WERI-Rb-1 (cell line): Measurements from ENCODE around the gene HCN1.

Source experiments
- DNase-seq: peaks from one replicate; pipeline ENCODE4 v3.0.0-alpha.2; 2020
- H3K27ac ChIP-seq: fragments of 250-450 bp; sonication (Bioruptor Pico); 2 replicates; pipeline ENCODE4 v1.5.1; 2020; ENCODE audit warnings: mild to moderate bottlenecking, moderate library complexity
- H3K27me3 ChIP-seq: fragments of 250-450 bp; sonication (Bioruptor Pico); 2 replicates; pipeline ENCODE4 v1.5.1; 2021; ENCODE audit warnings: mild to moderate bottlenecking, low read depth, moderate library complexity; ENCODE audit not compliant: insufficient read depth, severe bottlenecking
- H3K36me3 ChIP-seq: fragments of 250-450 bp; sonication (Bioruptor Pico); 2 replicates; pipeline ENCODE4 v1.5.1; 2020; ENCODE audit warnings: mild to moderate bottlenecking, moderate library complexity
- H3K4me3 ChIP-seq: 2 replicates; pipeline ENCODE4 v1.5.1; 2011; ENCODE audit warnings: low read depth, mild to moderate bottlenecking, control low read depth, low read length
- H3K9me3 ChIP-seq: fragments of 250-450 bp; sonication (Bioruptor Pico); 2 replicates; pipeline ENCODE4 v1.5.1; 2021; ENCODE audit warnings: mild to moderate bottlenecking, moderate library complexity; ENCODE audit not compliant: severe bottlenecking
- TF ChIP-seq, protein P1 (sequence below): IDR thresholded peaks from 2 replicates; pipeline ENCODE4 v1.5.1; 2011; ENCODE audit warnings: low read depth, mild to moderate bottlenecking, control low read depth, inconsistent platforms, low read length

HCN1 gene

GRCh38 chr5:45578270-45578669, 117.9 kb downstream of the HCN1 start:
- Histone ChIP-seq H3K9me3 (no peaks in the 10 kb centered on the region), H3K4me3 (no peak overlapping the region), H3K27me3 (no peaks in the 10 kb centered on the region), H3K27ac (no peak overlapping the region), H3K36me3 (no peaks in the 10 kb centered on the region)
- TF ChIP-seq, protein P1, sequence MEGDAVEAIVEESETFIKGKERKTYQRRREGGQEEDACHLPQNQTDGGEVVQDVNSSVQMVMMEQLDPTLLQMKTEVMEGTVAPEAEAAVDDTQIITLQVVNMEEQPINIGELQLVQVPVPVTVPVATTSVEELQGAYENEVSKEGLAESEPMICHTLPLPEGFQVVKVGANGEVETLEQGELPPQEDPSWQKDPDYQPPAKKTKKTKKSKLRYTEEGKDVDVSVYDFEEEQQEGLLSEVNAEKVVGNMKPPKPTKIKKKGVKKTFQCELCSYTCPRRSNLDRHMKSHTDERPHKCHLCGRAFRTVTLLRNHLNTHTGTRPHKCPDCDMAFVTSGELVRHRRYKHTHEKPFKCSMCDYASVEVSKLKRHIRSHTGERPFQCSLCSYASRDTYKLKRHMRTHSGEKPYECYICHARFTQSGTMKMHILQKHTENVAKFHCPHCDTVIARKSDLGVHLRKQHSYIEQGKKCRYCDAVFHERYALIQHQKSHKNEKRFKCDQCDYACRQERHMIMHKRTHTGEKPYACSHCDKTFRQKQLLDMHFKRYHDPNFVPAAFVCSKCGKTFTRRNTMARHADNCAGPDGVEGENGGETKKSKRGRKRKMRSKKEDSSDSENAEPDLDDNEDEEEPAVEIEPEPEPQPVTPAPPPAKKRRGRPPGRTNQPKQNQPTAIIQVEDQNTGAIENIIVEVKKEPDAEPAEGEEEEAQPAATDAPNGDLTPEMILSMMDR, result no peak
- no peak for DNase-seq

DNA sequence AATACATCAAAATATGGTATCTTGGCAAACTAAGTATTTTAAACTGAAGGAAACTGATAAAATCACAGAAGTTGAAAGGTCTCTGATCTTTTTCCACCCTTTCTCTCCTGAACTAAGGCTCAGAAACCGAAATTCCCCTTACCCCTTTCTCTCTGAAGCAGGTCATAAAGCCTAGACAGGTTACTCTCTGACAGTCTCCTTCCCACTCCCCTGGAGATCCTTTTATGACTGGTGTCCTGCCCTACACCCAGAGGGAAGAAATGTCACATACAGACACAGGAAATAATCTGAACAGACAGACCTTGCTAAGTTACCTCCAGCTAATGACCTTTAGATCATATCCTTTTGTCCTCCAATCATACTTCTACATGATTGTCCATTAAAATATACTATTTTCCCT, 127.4 kb downstream of the HCN1 start:
- H3K27me3 ChIP-seq, result no peaks in the 10 kb centered on the region
- no peak overlapping the region for H3K4me3 ChIP-seq
- no peak overlapping the region for H3K27ac ChIP-seq
- TF ChIP-seq, protein P1, result no peak
- no peaks in the 10 kb centered on the region for H3K36me3 ChIP-seq
- no peak for DNase-seq
- no peaks in the 10 kb centered on the region for H3K9me3 ChIP-seq

- H3K9me3 ChIP-seq, result no peaks in the 10 kb centered on the region
- H3K27me3 ChIP-seq, result no peaks in the 10 kb centered on the region
- DNase-seq, result no peak
- H3K36me3 ChIP-seq, result no peaks in the 10 kb centered on the region
- TF ChIP-seq, protein P1, result no peak
- H3K27ac ChIP-seq, result no peak overlapping the region
- H3K4me3 ChIP-seq, result no peak overlapping the region
These were observed 153.8 kb downstream of the HCN1 start for GRCh38 chr5:45542421-45542820.

DNA sequence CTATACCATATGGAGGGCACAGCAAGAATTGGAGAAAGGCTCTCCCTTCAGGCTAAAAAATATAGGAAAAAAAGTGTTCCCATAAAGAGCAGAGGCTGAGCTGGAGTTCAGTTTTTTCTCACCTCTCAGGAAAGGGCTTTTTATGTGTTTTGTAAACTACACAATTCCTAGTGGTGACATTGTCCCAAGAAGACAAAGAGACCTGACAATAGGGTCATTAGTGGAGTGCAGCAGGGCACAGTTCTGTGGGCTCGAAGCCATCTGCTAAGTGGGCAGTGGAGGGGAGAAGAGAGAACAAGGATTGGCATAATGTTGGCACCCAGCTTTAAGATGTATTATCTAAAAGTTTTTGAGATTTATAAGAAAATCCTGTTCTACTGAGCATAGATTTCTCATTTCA, 162.5 kb downstream of the HCN1 start:
- TF ChIP-seq, protein P1, result no peak
- no peaks in the 10 kb centered on the region for H3K27me3 ChIP-seq
- peak overlapping the region; percentile 74; the same call in 1 of the 2 replicates for H3K27ac ChIP-seq
- DNase-seq, result no peak
- H3K4me3 ChIP-seq, result no peak overlapping the region
- H3K9me3 ChIP-seq, result no peaks in the 10 kb centered on the region
- no peaks in the 10 kb centered on the region for H3K36me3 ChIP-seq

GRCh38 chr5:45532826-45533624, 163.2 kb downstream of the HCN1 start:
- Histone ChIP-seq H3K9me3 (no peaks in the 10 kb centered on the region), H3K4me3 (no peak overlapping the region), H3K27ac (peak overlapping the region; percentile 74), H3K27me3 (no peaks in the 10 kb centered on the region), H3K36me3 (no peaks in the 10 kb centered on the region)
- peak; percentile 18 for DNase-seq
- TF ChIP-seq, protein P1, result no peak

- no peak overlapping the region for H3K4me3 ChIP-seq
- TF ChIP-seq, protein P1, result peak; percentile 61
These were observed 175.1 kb downstream of the HCN1 start for GRCh38 chr5:45521067-45521466.

More at GRCh38 chr5:45521067-45521466, 175.1 kb downstream of the HCN1 start:
- no peaks in the 10 kb centered on the region for H3K9me3 ChIP-seq
- H3K27me3 ChIP-seq, result no peaks in the 10 kb centered on the region
- no peaks in the 10 kb centered on the region for H3K36me3 ChIP-seq
- no peak overlapping the region for H3K27ac ChIP-seq
- DNase-seq, result peak; percentile 64
